ENCODE measurements around the gene FRMD4A. TPM values are rescaled to one million over a fixed set of nuclear protein-coding genes. Genes with fewer than 3 reads are reported as not detected.
A peak's percentile ranks its signal among the peaks of the same experiment; 100 is the strongest.

The FRMD4A gene
- total and polyA plus RNA-seq, 11 donors, result 12.2 to 58.1 (median 28.1) TPM

DNA sequence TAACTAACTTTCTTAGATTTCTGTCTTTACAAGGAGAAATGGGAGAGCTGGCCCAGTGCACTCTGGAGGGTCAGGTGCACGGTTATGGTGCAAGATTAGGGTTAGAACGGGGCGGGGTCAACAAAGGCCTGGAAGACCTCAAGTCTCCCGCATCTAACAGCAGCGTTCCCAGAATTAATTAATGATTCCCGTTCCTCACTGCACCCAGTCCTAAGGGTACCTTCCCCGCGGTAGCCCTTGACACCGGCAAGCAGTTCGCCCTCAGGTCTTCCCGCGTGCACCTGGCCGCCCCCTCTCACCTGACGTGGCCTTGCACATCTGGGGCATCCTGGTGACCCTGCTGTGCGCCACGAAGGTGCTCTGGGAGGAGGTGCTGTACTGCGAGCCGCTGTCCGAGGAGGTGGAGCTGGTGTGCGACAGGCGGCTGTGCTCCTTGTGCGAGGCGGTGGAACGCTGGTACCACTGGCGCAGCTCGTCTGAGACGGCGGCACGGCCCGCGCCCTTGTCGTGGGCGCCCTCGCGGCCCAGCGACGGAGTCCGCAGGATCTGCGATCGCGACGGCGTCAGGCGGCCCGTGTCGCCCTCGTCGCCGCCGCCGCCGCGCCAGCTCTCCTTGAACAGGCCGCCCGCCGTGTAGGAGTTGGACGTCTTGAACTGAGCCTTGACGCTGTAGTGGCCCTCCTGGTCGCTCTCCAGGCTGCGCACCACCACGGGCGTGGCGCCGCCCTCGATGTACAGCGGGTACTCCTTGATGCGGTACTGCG lies 674.2 kb downstream of the FRMD4A start:
- DNase-seq, result no peak
- no peak overlapping the region for H3K27ac ChIP-seq
- no peaks in the 10 kb centered on the region for H3K9me3 ChIP-seq
- H3K4me1 ChIP-seq, result peaks cover 0 to 28% (median 22%) of the 10 kb centered on the region in 12 donors
- TF ChIP-seq POLR2A (IDR thresholded peaks at IDR 0.05), result no peak
- TF ChIP-seq, protein P1, sequence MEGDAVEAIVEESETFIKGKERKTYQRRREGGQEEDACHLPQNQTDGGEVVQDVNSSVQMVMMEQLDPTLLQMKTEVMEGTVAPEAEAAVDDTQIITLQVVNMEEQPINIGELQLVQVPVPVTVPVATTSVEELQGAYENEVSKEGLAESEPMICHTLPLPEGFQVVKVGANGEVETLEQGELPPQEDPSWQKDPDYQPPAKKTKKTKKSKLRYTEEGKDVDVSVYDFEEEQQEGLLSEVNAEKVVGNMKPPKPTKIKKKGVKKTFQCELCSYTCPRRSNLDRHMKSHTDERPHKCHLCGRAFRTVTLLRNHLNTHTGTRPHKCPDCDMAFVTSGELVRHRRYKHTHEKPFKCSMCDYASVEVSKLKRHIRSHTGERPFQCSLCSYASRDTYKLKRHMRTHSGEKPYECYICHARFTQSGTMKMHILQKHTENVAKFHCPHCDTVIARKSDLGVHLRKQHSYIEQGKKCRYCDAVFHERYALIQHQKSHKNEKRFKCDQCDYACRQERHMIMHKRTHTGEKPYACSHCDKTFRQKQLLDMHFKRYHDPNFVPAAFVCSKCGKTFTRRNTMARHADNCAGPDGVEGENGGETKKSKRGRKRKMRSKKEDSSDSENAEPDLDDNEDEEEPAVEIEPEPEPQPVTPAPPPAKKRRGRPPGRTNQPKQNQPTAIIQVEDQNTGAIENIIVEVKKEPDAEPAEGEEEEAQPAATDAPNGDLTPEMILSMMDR (IDR thresholded peaks at IDR 0.05), result no peak
- intact Hi-C loops (cut with DNase I), result loop anchor here in 1 of 10 donors (10.0 kb wide), 1 partner anchor 438 kb away; no protein-coding TSS in a partner anchor
- H3K36me3 ChIP-seq, result peaks cover 0 to 96% (median 82%) of the 10 kb centered on the region in 9 donors
- no peaks in the 10 kb centered on the region for H3K27me3 ChIP-seq
- no peak overlapping the region for H3K4me3 ChIP-seq
- no peak for ATAC-seq
- 89 to 93% (median 90%) methylated on average over 64 to 68 of the region's 68 CpGs for WGBS, 4 donors

DNA sequence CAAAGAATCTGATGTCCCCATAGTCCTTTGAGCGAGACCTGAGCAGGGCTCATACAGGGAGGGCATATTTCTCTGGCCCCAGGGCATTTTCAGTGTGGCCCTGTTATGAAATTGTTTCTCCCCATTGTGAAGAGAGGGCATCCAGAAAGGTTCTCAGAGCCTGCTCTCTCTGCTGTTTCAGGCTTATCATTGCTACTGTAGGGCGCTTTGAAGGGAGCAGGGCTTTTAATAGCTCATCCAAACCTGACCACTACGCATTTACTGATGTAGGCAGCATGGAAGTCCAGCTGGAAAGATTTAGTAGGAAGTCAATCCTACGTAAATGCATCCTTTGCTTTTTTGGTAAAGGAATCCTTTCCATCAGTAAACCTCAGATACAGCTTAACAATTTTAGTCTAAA lies 675.9 kb downstream of the FRMD4A start:
- H3K36me3 ChIP-seq, result peaks cover 0 to 99% (median 86%) of the 10 kb centered on the region in 9 donors
- H3K9me3 ChIP-seq, result no peaks in the 10 kb centered on the region
- 69 to 81% (median 72%) methylated on average over 4 of the region's 4 CpGs for WGBS, 4 donors
- intact Hi-C loops (cut with DNase I), result loop anchor here in 1 of 10 donors (5.0 to 10.0 kb wide), 2 partner anchors 38 to 440 kb away; no protein-coding TSS in a partner anchor
- no peak for TF ChIP-seq POLR2A (IDR thresholded peaks at IDR 0.05)
- TF ChIP-seq, protein P1 (IDR thresholded peaks at IDR 0.05), result no peak
- ATAC-seq (peak in 3 of 4 donors; percentile 51 to 77 (median 62)), DNase-seq (no peak)
- no peak overlapping the region for H3K4me3 ChIP-seq
- peak overlapping the region in 4 of 12 donors; percentile 6 to 55 (median 33) for H3K27ac ChIP-seq
- no peaks in the 10 kb centered on the region for H3K27me3 ChIP-seq
- peaks cover 0 to 20% (median 12%) of the 10 kb centered on the region in 12 donors for H3K4me1 ChIP-seq

DNA sequence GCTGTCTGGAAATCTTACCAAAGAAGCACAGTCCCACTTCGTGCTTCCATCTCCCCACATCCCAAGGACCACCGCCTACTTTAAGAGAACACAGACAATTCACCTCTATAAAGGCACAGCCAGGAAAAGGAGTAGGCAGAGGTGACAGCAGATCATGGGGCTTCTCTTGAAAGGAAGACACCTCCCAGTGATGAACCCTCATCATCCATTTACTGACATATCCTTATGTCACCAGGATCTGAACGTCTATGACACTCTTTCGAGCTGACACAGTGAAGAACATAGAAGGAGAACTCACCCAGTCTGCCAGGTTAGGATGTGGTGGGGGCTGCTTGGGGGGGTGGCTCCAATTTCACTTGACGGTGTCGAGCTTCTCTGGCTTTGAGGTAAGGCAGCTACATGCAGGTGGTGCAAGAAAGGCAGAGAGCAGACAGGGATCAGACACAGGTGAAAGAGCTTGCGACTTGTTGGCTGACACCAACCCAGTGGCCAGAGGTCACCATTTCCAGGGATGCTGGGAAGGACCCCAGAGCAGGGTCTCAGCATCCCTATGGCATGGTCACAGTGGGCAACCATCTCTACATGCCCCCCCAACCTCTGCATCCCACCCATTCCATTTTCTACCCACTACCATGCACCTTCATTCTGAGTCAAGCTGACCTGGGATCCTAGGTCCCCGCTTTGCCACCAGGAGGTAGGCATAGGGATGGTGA lies 676.5 kb downstream of the FRMD4A start:
- H3K4me3 ChIP-seq, result no peak overlapping the region
- peaks cover 0 to 100% (median 89%) of the 10 kb centered on the region in 9 donors for H3K36me3 ChIP-seq
- no peak for ATAC-seq
- H3K9me3 ChIP-seq, result no peaks in the 10 kb centered on the region
- DNase-seq, result no peak
- H3K27me3 ChIP-seq, result no peaks in the 10 kb centered on the region
- peaks cover 0 to 15% (median 6%) of the 10 kb centered on the region in 12 donors for H3K4me1 ChIP-seq
- 86 to 92% (median 89%) methylated on average over 8 of the region's 8 CpGs for WGBS, 4 donors
- peak overlapping the region in 3 of 12 donors; percentile 6 to 55 (median 43) for H3K27ac ChIP-seq
- intact Hi-C loops (cut with DNase I), result loop anchor here in 1 of 10 donors (5.0 to 10.0 kb wide), 2 partner anchors 37 to 441 kb away; no protein-coding TSS in a partner anchor
- no peak for TF ChIP-seq POLR2A (IDR thresholded peaks at IDR 0.05)
- TF ChIP-seq, protein P1 (IDR thresholded peaks at IDR 0.05), result no peak

DNA sequence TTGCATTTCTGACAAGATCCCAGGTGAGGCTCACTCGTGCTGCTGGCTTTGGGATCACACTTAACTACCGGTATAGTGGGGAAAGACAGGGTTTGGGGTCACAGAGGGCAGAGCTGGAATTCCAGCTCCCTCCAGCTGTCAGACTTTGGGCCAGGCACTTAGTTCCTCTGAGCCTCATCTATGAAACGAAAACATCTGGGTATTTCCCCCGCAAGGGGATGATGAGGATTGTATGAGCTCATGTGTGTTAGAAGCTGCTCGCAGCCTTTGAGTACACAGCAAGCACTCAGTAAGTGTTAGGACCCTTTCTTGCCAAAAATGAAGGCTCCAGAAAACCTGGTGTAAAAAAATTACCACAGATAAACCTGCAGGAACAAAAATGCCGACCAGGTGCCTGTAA lies 677.9 kb downstream of the FRMD4A start:
- Histone ChIP-seq H3K4me3 (no peak overlapping the region), H3K4me1 (peaks cover 0 to 7% (median 0%) of the 10 kb centered on the region in 12 donors), H3K27ac (no peak overlapping the region), H3K9me3 (no peaks in the 10 kb centered on the region), H3K36me3 (peaks cover 0 to 100% (median 94%) of the 10 kb centered on the region in 9 donors), H3K27me3 (no peaks in the 10 kb centered on the region)
- TF ChIP-seq POLR2A (IDR thresholded peaks at IDR 0.05), result no peak
- TF ChIP-seq, protein P1 (IDR thresholded peaks at IDR 0.05), result no peak
- ATAC-seq (peak in 2 of 4 donors; percentile 31 to 41), DNase-seq (no peak)
- WGBS, 4 donors, result 67 to 79% (median 73%) methylated on average over 6 of the region's 6 CpGs
- intact Hi-C loops (cut with DNase I), result loop anchor here in 1 of 10 donors (5.0 to 10.0 kb wide), 2 partner anchors 36 to 442 kb away; no protein-coding TSS in a partner anchor

Data from heart left ventricle (tissue), 16 donors.